ENCODE results near the gene TFPI. TPM values are rescaled to one million over a fixed set of nuclear protein-coding genes. Genes with fewer than 3 reads are reported as not detected.

TFPI gene
- total and polyA plus RNA-seq, 3 donors from 2014 or later: 10.5 to 13.5 (median 10.5) TPM

DNA sequence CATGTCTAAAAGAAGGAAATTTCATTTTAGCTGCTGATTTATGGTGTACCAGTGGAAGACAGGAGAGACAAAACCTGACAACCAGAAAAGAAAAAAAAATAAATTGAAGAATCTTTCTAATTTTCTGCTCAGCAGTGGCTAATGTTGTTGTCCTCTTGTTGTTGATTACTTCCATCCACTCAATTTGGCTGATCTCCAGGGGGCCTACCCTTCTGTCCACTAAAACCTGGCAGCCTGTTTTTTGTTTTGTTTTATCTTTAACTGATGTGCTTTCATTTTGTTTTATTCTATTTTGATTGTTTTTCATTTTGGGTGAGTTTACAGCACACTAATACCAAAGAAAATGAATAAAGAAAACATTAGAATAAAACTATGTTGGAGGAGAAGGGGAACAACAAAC lies 27.4 kb downstream of the TFPI start:
- Histone ChIP-seq H3K27me3 (no peaks in the 10 kb centered on the region), H3K27ac (no peak overlapping the region), H3K4me1 (no peaks in the 10 kb centered on the region), H3K9me3 (no peaks in the 10 kb centered on the region), H3K4me3 (no peak overlapping the region), H3K36me3 (ENCODE audit: low read depth, missing control alignments) (no peaks in the 10 kb centered on the region)
- no peak for TF ChIP-seq POLR2A (IDR thresholded peaks at IDR 0.05)
- TF ChIP-seq, protein P1, sequence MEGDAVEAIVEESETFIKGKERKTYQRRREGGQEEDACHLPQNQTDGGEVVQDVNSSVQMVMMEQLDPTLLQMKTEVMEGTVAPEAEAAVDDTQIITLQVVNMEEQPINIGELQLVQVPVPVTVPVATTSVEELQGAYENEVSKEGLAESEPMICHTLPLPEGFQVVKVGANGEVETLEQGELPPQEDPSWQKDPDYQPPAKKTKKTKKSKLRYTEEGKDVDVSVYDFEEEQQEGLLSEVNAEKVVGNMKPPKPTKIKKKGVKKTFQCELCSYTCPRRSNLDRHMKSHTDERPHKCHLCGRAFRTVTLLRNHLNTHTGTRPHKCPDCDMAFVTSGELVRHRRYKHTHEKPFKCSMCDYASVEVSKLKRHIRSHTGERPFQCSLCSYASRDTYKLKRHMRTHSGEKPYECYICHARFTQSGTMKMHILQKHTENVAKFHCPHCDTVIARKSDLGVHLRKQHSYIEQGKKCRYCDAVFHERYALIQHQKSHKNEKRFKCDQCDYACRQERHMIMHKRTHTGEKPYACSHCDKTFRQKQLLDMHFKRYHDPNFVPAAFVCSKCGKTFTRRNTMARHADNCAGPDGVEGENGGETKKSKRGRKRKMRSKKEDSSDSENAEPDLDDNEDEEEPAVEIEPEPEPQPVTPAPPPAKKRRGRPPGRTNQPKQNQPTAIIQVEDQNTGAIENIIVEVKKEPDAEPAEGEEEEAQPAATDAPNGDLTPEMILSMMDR (IDR thresholded peaks at IDR 0.05): no peak
- DNase-seq: no peak
- intact Hi-C loops (cut with DNase I; ENCODE audit: low total_unique reads): no loop called here

DNA sequence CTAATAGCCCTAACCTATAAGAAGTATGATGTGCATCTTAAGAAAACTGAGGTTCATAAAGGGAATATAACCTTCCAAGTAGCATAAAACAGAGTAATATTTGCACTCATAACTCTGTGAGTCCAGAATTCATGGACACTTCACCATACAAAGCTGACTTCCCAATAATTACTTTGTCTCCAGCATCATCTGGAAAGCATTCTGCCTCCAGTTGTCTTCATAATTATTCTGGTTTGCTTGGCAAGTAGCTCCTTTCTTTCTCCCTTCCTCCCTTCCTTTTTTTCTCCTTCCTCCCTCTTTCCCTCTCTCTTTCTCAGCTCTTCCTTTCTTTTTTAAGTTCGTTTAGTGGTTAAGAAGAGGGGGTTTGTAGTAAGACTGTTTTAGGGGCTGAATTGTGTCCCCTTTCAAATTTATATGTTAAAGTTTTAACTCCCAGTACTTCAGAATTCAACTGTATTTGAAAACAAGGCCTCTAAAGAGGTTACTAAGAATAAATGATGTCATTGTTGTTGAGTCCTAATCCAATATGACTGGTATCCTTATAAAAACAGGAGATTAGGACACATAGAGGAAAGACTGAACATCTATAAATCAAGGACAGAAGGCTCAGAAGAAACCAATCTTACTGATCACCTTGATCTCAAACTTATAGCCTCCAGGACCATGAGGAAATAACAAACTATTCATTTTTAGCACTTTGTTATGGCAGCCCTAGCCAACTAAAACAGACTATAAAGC lies 28.9 kb downstream of the TFPI start:
- no peak for DNase-seq
- intact Hi-C loops (cut with DNase I; ENCODE audit: low total_unique reads): no loop called here
- no peaks in the 10 kb centered on the region for H3K9me3 ChIP-seq
- no peak overlapping the region for H3K4me3 ChIP-seq
- no peaks in the 10 kb centered on the region for H3K36me3 ChIP-seq (ENCODE audit: low read depth, missing control alignments)
- WGBS, 2 donors: 86 to 89% methylated on average over 1 of the region's 1 CpG
- H3K27ac ChIP-seq: no peak overlapping the region
- H3K27me3 ChIP-seq: no peaks in the 10 kb centered on the region
- TF ChIP-seq, protein P1 (IDR thresholded peaks at IDR 0.05): no peak
- no peak for TF ChIP-seq POLR2A (IDR thresholded peaks at IDR 0.05)
- H3K4me1 ChIP-seq: no peaks in the 10 kb centered on the region

DNA sequence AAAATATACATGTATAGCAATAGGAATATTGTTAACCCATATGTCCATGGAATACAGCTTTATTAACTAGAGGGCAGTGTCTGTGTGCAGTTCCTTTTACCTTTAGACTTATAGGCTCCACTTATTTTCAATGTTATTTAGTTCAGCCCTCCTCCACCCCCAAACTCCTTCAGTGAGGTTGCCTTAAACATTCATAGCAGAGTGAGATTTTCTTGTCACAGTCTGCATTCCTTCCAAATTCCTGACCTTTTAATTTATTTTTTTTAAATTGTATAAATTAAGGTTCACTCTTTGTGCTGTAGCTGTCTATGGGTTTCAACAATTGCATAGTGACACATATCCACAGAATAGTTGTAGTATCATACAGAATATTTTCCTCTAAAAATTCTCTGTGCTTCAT lies 30.9 kb downstream of the TFPI start:
- Histone ChIP-seq H3K4me1 (no peaks in the 10 kb centered on the region), H3K27ac (no peak overlapping the region), H3K4me3 (no peak overlapping the region), H3K36me3 (ENCODE audit: low read depth, missing control alignments) (no peaks in the 10 kb centered on the region), H3K9me3 (no peaks in the 10 kb centered on the region), H3K27me3 (no peaks in the 10 kb centered on the region)
- intact Hi-C loops (cut with DNase I; ENCODE audit: low total_unique reads): no loop called here
- no peak for DNase-seq
- TF ChIP-seq, protein P1 (IDR thresholded peaks at IDR 0.05): no peak
- TF ChIP-seq POLR2A (IDR thresholded peaks at IDR 0.05): no peak

DNA sequence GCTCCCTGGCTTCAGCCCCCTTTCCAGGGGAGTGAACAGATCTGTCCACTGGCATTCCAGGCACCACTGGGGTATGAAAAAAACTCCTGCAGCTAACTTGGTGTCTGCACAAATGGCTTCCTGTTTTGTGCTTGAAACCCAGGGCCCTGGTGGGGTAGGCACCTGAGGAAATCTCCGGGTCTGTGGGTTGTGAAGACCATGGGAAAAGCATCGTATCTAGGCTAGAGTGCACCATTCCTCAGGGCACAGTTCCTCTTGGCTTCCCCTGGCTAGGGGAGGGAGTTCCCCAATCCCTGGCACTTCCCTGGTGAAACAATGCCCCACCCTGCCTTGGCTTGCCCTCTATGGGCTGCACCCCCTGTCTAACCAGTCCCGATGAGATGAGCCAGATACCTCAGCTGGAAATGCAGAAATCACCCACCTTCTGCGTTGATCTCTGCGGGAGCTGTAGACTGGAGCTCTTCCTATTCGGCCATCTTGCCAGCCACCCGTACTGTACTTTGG lies 34.1 kb downstream of the TFPI start:
- intact Hi-C loops (cut with DNase I; ENCODE audit: low total_unique reads): no loop called here
- H3K27ac ChIP-seq: no peak overlapping the region
- 93 to 94% methylated on average over 6 to 7 of the region's 7 CpGs for WGBS, 2 donors
- H3K4me3 ChIP-seq: no peak overlapping the region
- H3K36me3 ChIP-seq (ENCODE audit: low read depth, missing control alignments): no peaks in the 10 kb centered on the region
- no peaks in the 10 kb centered on the region for H3K9me3 ChIP-seq
- DNase-seq: no peak
- H3K27me3 ChIP-seq: no peaks in the 10 kb centered on the region
- TF ChIP-seq, protein P1 (IDR thresholded peaks at IDR 0.05): no peak
- no peak for TF ChIP-seq POLR2A (IDR thresholded peaks at IDR 0.05)
- no peaks in the 10 kb centered on the region for H3K4me1 ChIP-seq
